Fibroblast of lung (primary cell): ENCODE measurements around the gene ZNF582. TPM values are rescaled to one million over a fixed set of nuclear protein-coding genes. Genes with fewer than 3 reads are reported as not detected.

Experiments
- DNase-seq, 2 donors: peaks; one replicate each; pipeline versions ENCODE4 v3.0.0 to v3.0.0-alpha.2; 2010; ENCODE audit warnings: low read depth in 2 of 2
- H2AFZ ChIP-seq: 2 replicates; pipeline ENCODE4 v1.5.1; 2012; ENCODE audit warnings: low read length, control low read depth, inconsistent platforms
- H3K27ac ChIP-seq: 2 replicates; pipeline ENCODE4 v1.5.1; 2011; ENCODE audit warnings: low read length, control low read depth; ENCODE audit not compliant: insufficient read depth
- H3K27me3 ChIP-seq: 2 replicates; pipeline ENCODE4 v1.5.1; 2011; ENCODE audit warnings: mild to moderate bottlenecking, low read length; ENCODE audit not compliant: control insufficient read depth, insufficient read depth
- H3K36me3 ChIP-seq: 2 replicates; pipeline ENCODE4 v1.5.1; 2011; ENCODE audit warnings: low read length; ENCODE audit not compliant: control insufficient read depth, insufficient read depth
- H3K4me1 ChIP-seq: 2 replicates; pipeline ENCODE4 v1.5.1; 2011; ENCODE audit warnings: low read length; ENCODE audit not compliant: control insufficient read depth, insufficient read depth; ENCODE audit errors: extremely low read depth
- H3K4me2 ChIP-seq: 2 replicates; pipeline ENCODE4 v1.5.1; 2011; ENCODE audit warnings: low read length, control low read depth; ENCODE audit not compliant: insufficient read depth; ENCODE audit errors: extremely low read depth
- H3K4me3 ChIP-seq, 4 experiments: fragments of 200-600 bp in 1 of 4; sonication (generic) in 1 of 4; replicated peaks in 1 of 4; 2 replicates each; pipeline ENCODE4 v1.5.1; 2011 to 2016; ENCODE audit warnings: low read length in 4 of 4, low read depth in 3 of 4, mild to moderate bottlenecking in 3 of 4, control low read depth in 2 of 4, inconsistent platforms in 1 of 4, mixed read lengths in 1 of 4; ENCODE audit not compliant: insufficient read depth in 1 of 4; ENCODE audit errors: control extremely low read depth in 1 of 4
- H3K79me2 ChIP-seq: 2 replicates; pipeline ENCODE4 v1.5.1; 2012; ENCODE audit warnings: mild to moderate bottlenecking, low read length, inconsistent platforms; ENCODE audit not compliant: control insufficient read depth, insufficient read depth
- H3K9ac ChIP-seq: 2 replicates; pipeline ENCODE4 v1.5.1; 2011; ENCODE audit warnings: mild to moderate bottlenecking, low read length, control low read depth; ENCODE audit not compliant: insufficient read depth
- H3K9me3 ChIP-seq: 2 replicates; pipeline ENCODE4 v1.5.1; 2012; ENCODE audit warnings: low read depth, low read length; ENCODE audit not compliant: control insufficient read depth, insufficient read depth
- H4K20me1 ChIP-seq: 2 replicates; pipeline ENCODE4 v1.5.1; 2011; ENCODE audit warnings: low read length; ENCODE audit not compliant: control insufficient read depth, insufficient read depth; ENCODE audit errors: extremely low read depth
- EZH2 ChIP-seq: IDR thresholded peaks from 2 replicates; pipeline ENCODE4 v1.5.1; 2012; ENCODE audit warnings: low read length, control low read depth, mild to moderate bottlenecking; ENCODE audit errors: missing control alignments
- polyA plus RNA-seq, 2 donors: library from polyadenylated mRNA; depleted of rRNA in 1 of 2; stranded (reverse) in 1 of 2; unstranded in 1 of 2; fragments of >200 nt; gene quantifications; 2 replicates each; pipeline ENCODE4 v1.2.1, GENCODE V29; 2011 to 2012; ENCODE audit warnings: missing spikeins in 1 of 2
- total RNA-seq: library from RNA; depleted of rRNA; stranded (reverse); fragments of >200 nt; gene quantifications from 2 replicates; pipeline ENCODE4 v1.2.1, GENCODE V29; 2014
- TF ChIP-seq, protein P1 (sequence below), 2 donors: IDR thresholded peaks in 1 of 2; conservative IDR thresholded peaks in 1 of 2; 1 replicate in 1 of 2; 2 replicates in 1 of 2; pipeline ENCODE4 v1.5.1; 2011 to 2012; ENCODE audit warnings: low read length in 2 of 2, control low read depth in 1 of 2, inconsistent platforms in 1 of 2, low read depth in 1 of 2, mild to moderate bottlenecking in 1 of 2

ZNF582 gene
- total and polyA plus RNA-seq, 2 donors (not counting 1 experiment from before 2014, with no cell fraction given): 2.9 to 4.8 TPM

DNA sequence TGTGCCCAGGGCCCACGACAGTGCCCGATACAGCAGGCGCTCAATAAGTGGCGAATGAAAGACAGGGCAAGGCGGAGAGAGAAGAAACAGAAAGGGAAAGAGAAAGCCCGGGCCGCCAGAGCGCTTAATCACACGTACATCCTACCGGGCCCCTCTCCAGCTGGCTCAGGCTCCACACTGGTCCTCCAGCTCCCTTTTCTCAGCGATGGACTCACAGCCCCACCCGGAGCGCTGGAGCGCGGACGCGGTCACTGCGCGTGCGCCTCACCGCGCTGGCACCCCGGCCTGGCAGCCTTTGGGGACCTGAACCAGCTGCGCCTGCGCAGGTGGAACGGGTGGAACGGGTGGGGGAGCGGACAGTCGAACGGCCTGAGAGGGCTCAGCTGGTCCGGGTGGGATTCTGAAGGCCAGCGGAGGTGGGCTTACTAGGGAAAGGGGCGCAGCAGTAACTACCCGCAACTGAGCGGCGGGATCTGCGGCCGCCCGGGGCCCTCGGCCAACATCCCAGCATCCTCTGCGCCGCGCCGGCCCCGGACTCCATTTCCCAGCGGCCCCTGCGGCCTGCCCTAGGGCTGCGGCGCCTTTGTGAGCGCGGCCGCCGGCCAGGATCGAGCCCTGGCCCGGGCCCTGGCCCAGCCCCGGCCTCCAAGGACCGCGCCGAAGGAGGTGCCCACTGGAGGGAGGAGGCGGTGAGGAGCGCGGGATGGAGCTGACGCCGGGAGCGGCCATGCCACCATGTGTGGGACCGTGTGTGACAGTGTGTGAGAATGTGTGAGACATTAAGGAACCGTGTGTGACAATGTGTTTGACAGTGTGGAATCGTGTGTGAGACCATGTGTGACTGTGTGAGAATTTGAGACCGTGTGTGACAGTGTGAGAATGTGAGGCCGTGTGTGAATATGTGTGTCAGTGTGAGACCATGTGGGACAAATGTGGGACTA, 10.7 kb upstream of the ZNF582 start, which contains the start of gene ZNF583:
Gene ZNF583, plus strand, starts transcription at position 569 of the 941 bp plus-strand sequence. CDS start 2,783 bp downstream, outside the sequence.
- no peaks in the 10 kb centered on the region for H3K36me3 ChIP-seq
- H3K4me2 ChIP-seq: peak within 1 kb of the TSS; percentile 88
- peak within 1 kb of the TSS; percentile 100 for H2AFZ ChIP-seq
- no peaks in the 10 kb centered on the region for H4K20me1 ChIP-seq
- peak within 1 kb of the TSS; percentile 87 for H3K9ac ChIP-seq
- H3K4me1 ChIP-seq: peaks cover 2% of the 10 kb centered on the region
- H3K27ac ChIP-seq: peak within 1 kb of the TSS; percentile 91
- H3K9me3 ChIP-seq: peaks cover 2% of the 10 kb centered on the region
- peak; percentile 97 to 98 for DNase-seq
- H3K4me3 ChIP-seq: peak within 1 kb of the TSS; percentile 68 to 96 (median 94)
- H3K27me3 ChIP-seq: no peaks in the 10 kb centered on the region
- peaks cover 7% of the 10 kb centered on the region for H3K79me2 ChIP-seq
- TF ChIP-seq, protein P1, sequence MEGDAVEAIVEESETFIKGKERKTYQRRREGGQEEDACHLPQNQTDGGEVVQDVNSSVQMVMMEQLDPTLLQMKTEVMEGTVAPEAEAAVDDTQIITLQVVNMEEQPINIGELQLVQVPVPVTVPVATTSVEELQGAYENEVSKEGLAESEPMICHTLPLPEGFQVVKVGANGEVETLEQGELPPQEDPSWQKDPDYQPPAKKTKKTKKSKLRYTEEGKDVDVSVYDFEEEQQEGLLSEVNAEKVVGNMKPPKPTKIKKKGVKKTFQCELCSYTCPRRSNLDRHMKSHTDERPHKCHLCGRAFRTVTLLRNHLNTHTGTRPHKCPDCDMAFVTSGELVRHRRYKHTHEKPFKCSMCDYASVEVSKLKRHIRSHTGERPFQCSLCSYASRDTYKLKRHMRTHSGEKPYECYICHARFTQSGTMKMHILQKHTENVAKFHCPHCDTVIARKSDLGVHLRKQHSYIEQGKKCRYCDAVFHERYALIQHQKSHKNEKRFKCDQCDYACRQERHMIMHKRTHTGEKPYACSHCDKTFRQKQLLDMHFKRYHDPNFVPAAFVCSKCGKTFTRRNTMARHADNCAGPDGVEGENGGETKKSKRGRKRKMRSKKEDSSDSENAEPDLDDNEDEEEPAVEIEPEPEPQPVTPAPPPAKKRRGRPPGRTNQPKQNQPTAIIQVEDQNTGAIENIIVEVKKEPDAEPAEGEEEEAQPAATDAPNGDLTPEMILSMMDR (conservative IDR thresholded peaks at IDR 0.05 in 1 of 2, IDR thresholded peaks at IDR 0.05 in 1 of 2; ENCODE audit: low read depth in 1 of 2, low read length in 2 of 2): no peak
- TF ChIP-seq EZH2: no peak

DNA sequence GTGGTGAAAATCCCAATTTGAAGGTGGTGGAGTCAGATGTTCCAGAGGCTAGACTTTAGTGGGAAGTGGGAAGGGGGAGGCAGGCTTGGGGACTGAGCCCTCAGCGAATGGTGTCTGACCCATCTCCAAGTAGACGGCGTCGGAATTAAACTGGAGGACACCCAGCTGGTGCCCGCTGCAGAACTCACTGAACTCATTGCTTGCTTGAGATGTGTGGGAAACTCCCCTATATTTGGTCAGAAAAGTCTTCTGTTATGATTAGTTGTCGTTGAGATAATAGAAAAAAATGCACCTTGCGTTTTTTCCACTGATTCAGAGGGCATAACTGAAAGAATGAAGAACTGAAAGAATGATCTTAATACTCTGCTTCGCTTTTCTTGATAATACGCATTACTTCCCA, 9.9 kb upstream of the ZNF582 start:
- peak; percentile 14 to 40 for DNase-seq
- Histone ChIP-seq H3K9ac (no peak overlapping the region), H3K27ac (peak overlapping the region; percentile 91)

DNA sequence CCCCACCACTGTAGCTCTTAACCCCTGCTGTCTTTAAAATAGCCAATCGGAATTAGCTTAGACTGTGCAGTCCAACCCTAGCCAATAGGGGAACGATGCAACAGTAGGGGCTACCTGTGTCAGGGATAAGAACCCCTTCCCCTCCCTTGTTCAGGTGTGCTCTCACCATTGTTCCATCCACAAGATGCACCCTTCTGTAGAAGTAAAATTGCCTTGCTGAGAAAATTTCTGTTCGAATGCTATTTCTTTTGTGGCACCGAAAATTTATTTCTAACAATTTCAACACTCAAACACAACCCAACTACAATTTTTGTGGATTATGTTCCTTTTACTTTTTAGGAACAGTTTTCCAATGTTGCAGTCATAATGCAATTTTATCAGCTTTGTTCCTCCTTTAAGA, 7.2 kb upstream of the ZNF582 start:
- TF ChIP-seq, protein P1 (conservative IDR thresholded peaks at IDR 0.05 in 1 of 2, IDR thresholded peaks at IDR 0.05 in 1 of 2; ENCODE audit: low read depth in 1 of 2, low read length in 2 of 2): no peak
- TF ChIP-seq EZH2: no peak
- no peak overlapping the region for H3K4me2 ChIP-seq

More for the DNA sequence above, 9.9 kb upstream of the ZNF582 start:
- Histone ChIP-seq H3K4me1 (peaks cover 2% of the 10 kb centered on the region), H2AFZ (peak overlapping the region; percentile 58), H3K36me3 (no peaks in the 10 kb centered on the region), H3K4me2 (peak overlapping the region; percentile 61), H4K20me1 (no peaks in the 10 kb centered on the region), H3K27me3 (no peaks in the 10 kb centered on the region), H3K9me3 (peaks cover 2% of the 10 kb centered on the region), H3K4me3 (peak overlapping the region; percentile 68 to 96 (median 94)), H3K79me2 (peaks cover 7% of the 10 kb centered on the region)
- TF ChIP-seq, protein P1 (conservative IDR thresholded peaks at IDR 0.05 in 1 of 2, IDR thresholded peaks at IDR 0.05 in 1 of 2; ENCODE audit: low read depth in 1 of 2, low read length in 2 of 2): no peak
- no peak for TF ChIP-seq EZH2

More for the DNA sequence above, 7.2 kb upstream of the ZNF582 start:
- DNase-seq: no peak
- no peak overlapping the region for H2AFZ ChIP-seq
- peaks cover 2% of the 10 kb centered on the region for H3K4me1 ChIP-seq
- H3K9me3 ChIP-seq: peaks cover 2% of the 10 kb centered on the region
- H3K36me3 ChIP-seq: no peaks in the 10 kb centered on the region
- no peak overlapping the region for H3K9ac ChIP-seq
- H3K27ac ChIP-seq: no peak overlapping the region
- no peak overlapping the region for H3K4me3 ChIP-seq
- no peaks in the 10 kb centered on the region for H3K27me3 ChIP-seq
- peaks cover 7% of the 10 kb centered on the region for H3K79me2 ChIP-seq
- no peaks in the 10 kb centered on the region for H4K20me1 ChIP-seq
